G401 (cell line): ENCODE measurements around the gene BRINP2. TPM values are rescaled to one million over a fixed set of nuclear protein-coding genes. Genes with fewer than 3 reads are reported as not detected.

ENCODE experiments used
- DNase-seq: peaks from one replicate; pipeline ENCODE4 v3.0.0-alpha.2; 2015; ENCODE audit warnings: low spot score
- in situ Hi-C: cut with HindIII; loops from 2 replicates; pipeline ENCODE4 v1.10.0; 2016; ENCODE audit warnings: low sequenced_read_pairs, mixed read lengths
- total RNA-seq: library from RNA; depleted of rRNA; stranded (reverse); fragments of >200 nt; shearing (Covaris generic); gene quantifications from 2 replicates; pipeline ENCODE4 v1.2.3, GENCODE V29; 2014; rRNA removed

Gene BRINP2
- not detected in 2 replicates for total RNA-seq

- peak; percentile 96 for DNase-seq
- in situ Hi-C loops: no loop called here
Measured at GRCh38 chr1:177170756-177171535, at the start of gene BRINP2. Gene BRINP2 (plus strand): TSS chr1:177170958. CDS start chr1:177229877, 58,919 bp downstream.

- in situ Hi-C loops: no loop called here
Measured at GRCh38 chr1:177122461-177123251, 48.1 kb upstream of the BRINP2 start.

DNA sequence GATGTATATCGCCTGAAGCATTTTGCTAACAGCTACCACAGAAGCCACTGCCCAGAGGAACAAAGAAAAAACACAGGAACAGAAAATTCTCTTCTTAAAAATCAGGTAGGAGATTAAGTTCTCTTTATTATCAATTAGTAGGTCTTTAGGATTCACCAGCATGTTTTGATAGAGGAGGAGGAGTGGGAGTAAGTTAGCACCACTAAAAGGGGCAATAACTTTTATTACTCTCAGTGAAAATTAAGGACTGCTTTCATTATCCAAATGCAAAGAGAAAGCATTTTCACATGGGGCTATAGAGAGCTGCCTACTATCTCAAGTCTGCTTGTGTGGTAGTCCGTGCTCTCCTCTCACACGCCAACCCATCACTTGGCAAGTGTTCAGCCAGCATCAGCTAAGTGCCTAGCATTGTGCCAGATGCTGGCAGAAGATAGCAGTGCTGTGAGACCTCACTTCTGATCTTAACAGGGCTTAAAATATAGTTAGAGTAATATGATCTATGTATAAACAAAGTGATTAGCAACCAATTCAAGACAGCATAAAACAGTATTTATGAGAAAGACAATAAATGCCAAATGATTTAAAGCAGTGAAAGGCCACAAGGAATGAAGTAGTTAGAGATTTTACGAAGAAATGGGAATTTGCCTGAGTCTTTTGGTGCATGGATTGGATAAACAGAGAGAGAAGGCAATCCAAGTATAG lies 46.0 kb upstream of the BRINP2 start:
- in situ Hi-C loops: no loop called here
- no peak for DNase-seq

More at GRCh38 chr1:177122461-177123251, 48.1 kb upstream of the BRINP2 start:
- DNase-seq: peak; percentile 93

- in situ Hi-C loops: no loop called here
- DNase-seq: no peak
Measured at GRCh38 chr1:177126267-177126666, 44.5 kb upstream of the BRINP2 start.

- in situ Hi-C loops: no loop called here
Measured at GRCh38 chr1:177128665-177129281, 42.0 kb upstream of the BRINP2 start.

DNA sequence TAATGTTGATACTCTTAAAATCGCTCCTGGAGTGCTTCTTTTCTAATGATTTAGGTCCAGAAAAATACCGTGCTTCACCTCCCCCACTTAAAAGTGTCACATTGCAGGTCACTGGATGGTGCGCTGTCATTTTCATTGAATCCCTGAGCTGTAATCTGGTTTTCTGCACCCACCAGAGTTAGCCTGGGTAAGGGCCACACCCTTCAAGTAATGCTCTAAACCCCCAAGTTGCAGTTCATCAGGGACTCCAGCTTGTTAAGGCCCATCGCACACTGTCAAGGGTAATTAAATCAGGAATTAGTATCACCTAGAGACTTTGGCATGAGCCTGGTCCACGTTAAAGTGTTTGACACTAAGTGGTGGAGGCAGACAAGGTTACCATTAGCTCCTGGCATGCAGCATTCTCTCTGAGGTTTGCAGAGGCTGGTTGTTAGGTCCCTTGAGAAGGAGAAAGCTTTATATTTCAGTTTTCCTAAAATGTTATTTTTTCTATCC lies 40.3 kb upstream of the BRINP2 start:
- no peak for DNase-seq
- in situ Hi-C loops: no loop called here

More at GRCh38 chr1:177128665-177129281, 42.0 kb upstream of the BRINP2 start:
- DNase-seq: no peak

- no peak for DNase-seq
- in situ Hi-C loops: no loop called here
Measured at GRCh38 chr1:177131723-177132122, 39.0 kb upstream of the BRINP2 start.

DNA sequence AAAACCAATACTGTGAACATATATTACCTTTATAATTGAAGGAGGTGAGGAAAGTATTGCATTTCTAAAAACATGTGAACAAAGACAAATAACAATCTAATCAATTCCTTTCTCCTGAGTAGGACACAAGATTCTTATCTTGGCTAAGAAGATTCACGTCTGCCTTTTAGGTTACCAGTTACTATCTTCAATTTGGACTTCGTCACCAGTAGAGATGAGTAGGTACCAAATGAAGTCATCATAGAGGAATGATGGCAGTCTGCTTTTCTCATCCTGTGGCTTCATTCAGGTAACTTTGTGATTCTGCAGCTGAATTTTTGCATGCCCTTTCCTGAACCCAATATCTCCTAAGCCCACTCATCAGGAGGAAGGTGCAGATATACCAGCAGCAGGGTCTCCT lies 38.6 kb upstream of the BRINP2 start:
- in situ Hi-C loops: no loop called here
- DNase-seq: no peak

- in situ Hi-C loops: no loop called here
- DNase-seq: no peak
Measured at GRCh38 chr1:177133977-177134538, 36.7 kb upstream of the BRINP2 start.

GRCh38 chr1:177135250-177135649 lies 35.5 kb upstream of the BRINP2 start:
- in situ Hi-C loops: no loop called here
- DNase-seq: no peak

- in situ Hi-C loops: no loop called here
- no peak for DNase-seq
Measured at GRCh38 chr1:177137814-177138213, 32.9 kb upstream of the BRINP2 start.

DNA sequence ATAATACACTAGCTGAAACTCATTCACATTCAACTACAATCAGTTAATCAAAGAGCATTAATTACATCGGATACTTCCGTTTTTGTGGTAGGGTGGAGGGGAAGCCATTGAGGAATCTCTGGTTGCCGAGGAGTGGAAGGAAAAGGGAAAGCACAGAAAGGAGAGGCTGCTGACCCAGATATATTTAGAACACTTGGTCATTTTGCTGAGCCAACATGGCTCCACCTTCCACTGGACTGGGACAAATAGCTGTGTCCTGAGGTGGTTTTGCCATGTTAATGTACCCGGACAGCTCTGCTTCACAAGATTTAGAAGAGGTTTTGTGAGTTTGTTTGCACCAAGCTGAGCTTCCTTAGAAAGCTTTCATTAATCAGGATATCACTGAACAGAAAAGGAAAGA lies 32.4 kb upstream of the BRINP2 start:
- no peak for DNase-seq
- in situ Hi-C loops: no loop called here

DNA sequence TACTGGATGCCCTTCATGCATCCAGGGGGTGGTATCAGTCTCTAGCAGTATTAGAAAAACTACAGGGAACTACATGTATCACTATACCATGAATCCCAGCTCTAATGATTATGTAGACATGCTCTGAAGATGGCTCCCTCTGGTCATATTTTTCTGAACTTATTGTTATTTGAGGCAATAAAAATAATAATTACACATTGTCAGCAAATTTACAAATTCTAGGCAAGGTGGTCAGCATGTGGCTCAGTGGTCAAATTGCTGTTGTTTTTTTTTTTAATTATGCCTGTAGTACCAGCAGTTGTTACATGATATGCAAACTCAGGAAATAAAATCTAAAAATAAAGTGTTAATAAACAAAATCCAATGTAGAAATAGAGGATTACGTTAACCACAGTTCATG lies 28.7 kb upstream of the BRINP2 start:
- no peak for DNase-seq
- in situ Hi-C loops: no loop called here

DNA sequence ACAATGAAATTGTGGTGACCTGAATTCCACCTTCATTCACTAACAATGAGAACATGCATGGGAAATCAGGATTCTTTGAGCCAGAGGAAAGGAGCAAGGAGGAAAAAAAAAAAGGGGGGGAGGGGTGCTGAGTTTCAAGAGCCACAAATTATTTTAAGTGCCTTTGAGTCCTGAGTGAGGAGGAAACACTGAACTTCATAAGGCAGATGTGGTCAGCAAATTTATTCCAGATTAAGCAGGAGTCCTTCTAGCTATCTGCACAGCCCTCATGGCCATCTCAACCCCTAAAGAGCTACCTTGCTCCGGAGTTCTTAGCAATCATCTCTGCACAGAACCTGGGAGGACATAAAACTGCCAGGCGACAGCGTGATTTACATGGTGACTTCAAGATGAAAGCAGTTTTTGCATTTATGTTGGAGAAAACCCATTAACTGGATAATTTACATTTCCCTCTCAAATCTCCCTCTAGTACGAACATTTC lies 27.9 kb upstream of the BRINP2 start:
- no peak for DNase-seq
- in situ Hi-C loops: no loop called here

DNA sequence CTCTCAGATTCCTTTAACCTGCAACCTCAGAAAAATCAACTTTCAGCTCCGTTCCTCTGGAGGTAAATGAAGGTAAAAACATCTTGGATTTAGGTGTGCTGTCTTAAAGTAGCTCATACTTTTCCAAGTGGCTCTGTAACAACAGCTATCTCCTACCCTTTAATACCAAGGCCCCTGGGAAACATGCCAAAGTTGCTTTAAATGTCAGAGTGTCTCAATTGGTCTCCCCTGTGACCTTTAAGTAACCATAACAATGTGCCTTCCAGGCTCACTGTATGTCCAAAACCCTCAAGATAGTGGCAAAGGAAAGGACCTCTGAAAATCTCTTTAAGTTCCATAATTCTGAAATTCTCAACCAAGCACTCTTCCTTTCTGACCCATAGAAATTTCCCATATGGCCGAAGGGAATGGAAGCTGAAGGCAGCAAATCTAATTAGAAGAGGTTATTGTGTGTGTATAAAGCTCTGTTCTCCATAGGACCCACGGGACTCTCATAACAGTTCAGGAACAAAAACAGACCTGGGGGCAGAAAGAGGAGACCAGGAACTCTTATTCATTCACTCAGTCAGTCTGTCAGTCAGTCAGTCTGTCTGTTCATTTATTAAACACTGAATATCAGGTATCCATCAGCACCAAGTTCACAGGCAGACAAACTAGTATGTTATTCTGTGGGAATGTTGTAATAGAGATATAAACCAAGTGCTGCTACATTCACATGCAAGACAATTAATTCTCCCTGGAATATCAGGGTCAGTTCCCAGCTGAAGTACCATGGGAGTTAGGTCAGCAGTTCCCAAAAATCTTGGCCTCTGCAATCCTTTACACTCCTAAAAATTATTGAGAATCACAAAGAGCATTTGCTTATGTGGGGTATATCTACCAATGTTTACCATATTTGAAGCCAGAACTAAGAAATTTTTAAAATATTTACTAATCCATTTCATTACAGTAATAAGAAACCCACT lies 25.4 kb upstream of the BRINP2 start:
- in situ Hi-C loops: no loop called here
- no peak for DNase-seq

- in situ Hi-C loops: no loop called here
- no peak for DNase-seq
Measured at GRCh38 chr1:177146499-177146898, 24.3 kb upstream of the BRINP2 start.

DNA sequence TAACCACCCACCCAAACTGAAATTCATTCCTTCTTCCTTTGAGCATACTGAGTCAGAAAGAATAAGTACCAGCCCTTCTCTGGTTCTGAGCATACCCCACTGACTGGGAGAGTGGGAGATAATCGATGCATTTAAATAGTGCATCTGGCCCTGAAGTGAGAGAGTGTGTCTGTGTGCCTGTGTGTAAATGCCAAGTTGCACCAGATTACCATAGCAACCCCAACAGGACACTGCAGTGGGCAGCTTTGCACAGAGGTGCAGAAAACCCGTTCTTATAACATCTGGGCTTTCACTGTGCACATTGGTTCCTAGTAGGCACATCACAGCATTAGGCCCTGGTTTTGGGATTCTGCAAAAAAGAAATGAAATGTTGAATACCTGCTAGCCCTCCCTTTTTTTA lies 8.5 kb upstream of the BRINP2 start:
- in situ Hi-C loops: no loop called here
- no peak for DNase-seq
